Measurements from ENCODE around the gene FKBP5. TPM values are rescaled to one million over a fixed set of nuclear protein-coding genes. Genes with fewer than 3 reads are reported as not detected.

FKBP5 gene
- total RNA-seq, result 100 to 1,000 TPM; 453 to 676 (median 478) TPM

DNA sequence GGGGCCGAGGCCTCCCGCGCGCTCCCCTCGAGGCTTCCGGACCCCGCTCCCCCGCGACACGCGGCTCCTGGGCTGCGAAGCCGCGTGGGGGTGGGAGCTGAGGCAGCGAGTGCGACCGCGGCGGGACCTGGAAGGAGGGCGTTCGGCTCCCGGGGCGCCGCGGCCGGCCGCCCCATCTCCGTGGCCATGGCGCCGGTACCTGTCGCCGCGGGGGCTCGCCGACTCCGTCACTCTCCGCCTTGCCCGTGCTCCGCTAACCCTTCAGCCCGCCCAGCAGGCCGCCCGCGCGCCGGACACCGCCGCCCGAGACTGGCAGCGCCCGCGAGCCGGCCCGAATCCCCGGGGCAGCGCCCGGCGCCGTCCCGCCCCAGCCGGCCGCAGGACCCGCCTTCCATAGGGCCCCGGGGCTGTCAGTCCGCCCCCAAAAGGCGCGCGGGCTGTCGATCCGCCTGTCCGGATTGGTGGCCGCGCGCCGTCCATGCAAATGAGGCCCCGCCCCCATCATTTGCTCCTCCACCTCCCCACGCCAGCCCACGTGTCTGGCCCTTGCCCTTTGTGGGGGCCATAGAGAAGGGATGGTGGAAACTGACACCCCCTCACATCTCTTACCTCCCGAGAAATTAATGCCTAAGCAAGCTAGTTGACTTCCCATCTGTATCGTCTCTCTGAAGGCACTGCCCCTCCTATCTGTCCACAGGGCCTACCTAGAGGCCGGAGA, at the start of gene FKBP5:
Gene FKBP5 (minus strand): TSS at position 311 of the 718 bp plus-strand sequence. CDS start 46,091 bp downstream, outside the sequence.
- H3K9me3 ChIP-seq, result no peaks in the 10 kb centered on the region
- no peaks in the 10 kb centered on the region for H3K27me3 ChIP-seq
- peak within 1 kb of the TSS; percentile 66 to 93 for H3K4me3 ChIP-seq
- peak; percentile 95 for TF ChIP-seq POLR2AphosphoS5 (IDR thresholded peaks at IDR 0.05)
- peak; percentile 99 for TF ChIP-seq POLR2A (IDR thresholded peaks at IDR 0.05)
- TF ChIP-seq, protein P1, sequence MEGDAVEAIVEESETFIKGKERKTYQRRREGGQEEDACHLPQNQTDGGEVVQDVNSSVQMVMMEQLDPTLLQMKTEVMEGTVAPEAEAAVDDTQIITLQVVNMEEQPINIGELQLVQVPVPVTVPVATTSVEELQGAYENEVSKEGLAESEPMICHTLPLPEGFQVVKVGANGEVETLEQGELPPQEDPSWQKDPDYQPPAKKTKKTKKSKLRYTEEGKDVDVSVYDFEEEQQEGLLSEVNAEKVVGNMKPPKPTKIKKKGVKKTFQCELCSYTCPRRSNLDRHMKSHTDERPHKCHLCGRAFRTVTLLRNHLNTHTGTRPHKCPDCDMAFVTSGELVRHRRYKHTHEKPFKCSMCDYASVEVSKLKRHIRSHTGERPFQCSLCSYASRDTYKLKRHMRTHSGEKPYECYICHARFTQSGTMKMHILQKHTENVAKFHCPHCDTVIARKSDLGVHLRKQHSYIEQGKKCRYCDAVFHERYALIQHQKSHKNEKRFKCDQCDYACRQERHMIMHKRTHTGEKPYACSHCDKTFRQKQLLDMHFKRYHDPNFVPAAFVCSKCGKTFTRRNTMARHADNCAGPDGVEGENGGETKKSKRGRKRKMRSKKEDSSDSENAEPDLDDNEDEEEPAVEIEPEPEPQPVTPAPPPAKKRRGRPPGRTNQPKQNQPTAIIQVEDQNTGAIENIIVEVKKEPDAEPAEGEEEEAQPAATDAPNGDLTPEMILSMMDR (IDR thresholded peaks at IDR 0.05), result peak in 1 of 4 experiments; percentile 11
- no peak for TF ChIP-seq EP300 (IDR thresholded peaks at IDR 0.05)
- 0% methylated on average over 2 to 4 of the region's 80 CpGs for WGBS, 2 donors (ENCODE audit: low coverage in 1 of 2)
- H3K4me1 ChIP-seq, result peaks cover 7 to 50% (median 24%) of the 10 kb centered on the region in 3 donors
- peaks cover 0 to 11% of the 10 kb centered on the region in 2 donors for H3K36me3 ChIP-seq
- ATAC-seq, result peak; percentile 92
- H3K27ac ChIP-seq, result peak within 1 kb of the TSS; percentile 94 to 100 (median 98)

DNA sequence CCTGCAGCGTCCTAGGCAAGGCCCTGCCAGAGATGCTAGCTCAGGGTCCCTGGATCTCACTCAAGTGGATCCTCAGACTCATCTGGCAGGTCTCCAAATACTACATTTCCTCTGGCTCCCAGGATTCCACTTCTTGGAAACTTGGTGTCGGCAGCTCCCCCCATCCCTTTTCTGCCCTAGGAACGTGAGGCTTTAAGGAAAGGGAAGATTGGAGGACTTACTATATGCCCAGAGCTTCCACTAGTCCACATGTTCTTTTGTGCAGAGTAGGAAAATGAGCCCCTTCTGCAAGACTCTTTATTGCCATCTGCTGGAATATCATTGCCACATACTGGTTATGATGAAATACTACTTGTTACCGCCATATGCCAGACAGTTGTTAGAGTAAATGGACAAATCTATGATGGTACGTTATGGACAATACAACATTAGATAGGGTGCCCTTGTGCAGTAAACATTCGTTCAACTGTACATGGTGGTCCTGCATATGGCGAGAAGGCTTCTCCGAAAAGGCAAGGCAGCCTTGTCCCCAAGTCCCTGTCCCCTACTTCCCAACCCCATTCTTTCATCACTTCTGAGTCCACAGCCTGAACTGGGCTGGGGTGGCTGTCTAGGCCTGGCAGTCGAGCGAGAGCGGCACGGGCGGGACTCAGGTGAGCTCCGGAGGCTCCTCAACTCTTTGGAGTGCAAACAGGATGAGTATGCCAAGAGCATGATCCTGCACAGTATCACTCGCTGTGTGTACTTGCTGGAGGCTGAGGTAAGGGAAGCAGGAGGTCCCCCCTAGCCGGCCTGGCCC, 48.9 kb upstream of the FKBP5 start:
- TF ChIP-seq EP300 (IDR thresholded peaks at IDR 0.05) (no peak), POLR2A (IDR thresholded peaks at IDR 0.05) (no peak), POLR2AphosphoS5 (IDR thresholded peaks at IDR 0.05) (peak; percentile 58)
- TF ChIP-seq, protein P1 (IDR thresholded peaks at IDR 0.05), result peak; percentile 88 to 99 (median 94)
- Histone ChIP-seq H3K9me3 (no peaks in the 10 kb centered on the region), H3K4me1 (peaks cover 9 to 49% (median 18%) of the 10 kb centered on the region in 3 donors), H3K27me3 (no peaks in the 10 kb centered on the region), H3K27ac (peak overlapping the region in 1 of 4 donors; percentile 11), H3K4me3 (no peak overlapping the region), H3K36me3 (no peaks in the 10 kb centered on the region)
- WGBS, 2 donors (ENCODE audit: low coverage in 1 of 2), result 47 to 62% methylated on average over 8 to 12 of the region's 16 CpGs
- ATAC-seq, result peak; percentile 70

DNA sequence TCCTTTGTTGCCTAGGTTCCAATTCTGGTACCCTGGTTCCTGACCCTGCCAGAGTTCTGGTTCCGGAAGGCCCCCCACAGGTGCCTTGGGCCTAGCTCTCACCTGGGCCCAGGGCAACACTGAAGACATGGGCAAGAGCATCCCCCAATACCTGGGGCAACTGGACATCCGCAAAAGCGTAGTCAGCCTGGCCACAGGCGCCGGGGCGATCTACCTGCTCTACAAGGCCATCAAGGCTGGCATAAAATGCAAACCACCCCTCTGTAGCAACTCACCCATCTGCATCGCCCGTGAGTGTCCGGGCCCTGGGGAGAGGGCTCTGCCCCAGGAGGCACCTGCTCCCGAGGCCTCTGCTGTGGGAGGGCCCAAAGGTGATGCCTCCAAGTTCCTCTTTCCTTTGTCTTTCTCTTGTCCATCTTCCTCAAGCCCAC, 48.3 kb upstream of the FKBP5 start, which contains the start of gene ARMC12:
Gene ARMC12 (plus strand): TSS at position 51 of the 431 bp plus-strand sequence. CDS start 77 bp downstream, at position 128.
- no CpG with 5 or more reads among the region's 10 CpGs for WGBS, 2 donors (ENCODE audit: low coverage in 1 of 2)
- H3K4me1 ChIP-seq, result peaks cover 9 to 56% (median 22%) of the 10 kb centered on the region in 3 donors
- no peaks in the 10 kb centered on the region for H3K36me3 ChIP-seq
- no peak within 1 kb of the TSS for H3K4me3 ChIP-seq
- no peaks in the 10 kb centered on the region for H3K27me3 ChIP-seq
- ATAC-seq, result no peak
- TF ChIP-seq POLR2A (IDR thresholded peaks at IDR 0.05) (no peak), EP300 (IDR thresholded peaks at IDR 0.05) (no peak), POLR2AphosphoS5 (IDR thresholded peaks at IDR 0.05) (no peak)
- TF ChIP-seq, protein P1 (IDR thresholded peaks at IDR 0.05), result no peak
- no peaks in the 10 kb centered on the region for H3K9me3 ChIP-seq
- peak within 1 kb of the TSS in 1 of 4 donors; percentile 98 for H3K27ac ChIP-seq

DNA sequence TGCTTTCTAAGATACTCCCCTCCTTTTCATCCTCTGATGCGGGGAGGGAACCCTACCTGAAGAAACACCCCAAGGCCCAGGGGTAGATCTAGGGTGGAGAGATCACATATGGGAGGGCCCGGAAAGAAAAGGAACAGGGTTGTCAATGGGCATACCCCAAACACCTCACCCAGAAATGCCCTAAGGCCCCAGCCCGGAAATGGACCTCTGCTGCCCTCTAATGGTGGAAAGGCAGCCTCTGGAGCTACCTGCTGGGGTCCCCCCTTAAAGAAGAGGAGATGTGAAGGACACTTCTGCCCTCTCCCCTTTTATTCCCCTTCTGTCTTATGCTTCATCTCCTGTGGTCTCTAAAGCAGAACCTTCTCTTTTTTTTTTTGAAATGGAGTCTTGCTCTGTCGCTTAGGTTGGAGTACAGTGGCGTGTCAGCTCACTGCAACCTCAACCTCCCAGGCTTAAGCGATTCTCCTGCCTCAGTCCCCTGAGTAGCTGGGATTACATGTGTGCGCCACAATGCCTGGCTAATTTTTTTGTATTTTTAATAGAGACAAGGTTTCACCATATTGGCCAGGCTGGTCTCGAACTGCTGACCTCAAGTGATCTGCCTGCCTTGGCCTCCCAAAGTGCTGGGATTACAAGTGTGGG, 47.7 kb upstream of the FKBP5 start:
- no peak for TF ChIP-seq POLR2A (IDR thresholded peaks at IDR 0.05)
- TF ChIP-seq, protein P1 (IDR thresholded peaks at IDR 0.05), result peak in 3 of 4 experiments; percentile 81 to 91 (median 83)
- Histone ChIP-seq H3K4me1 (peaks cover 9 to 57% (median 22%) of the 10 kb centered on the region in 3 donors), H3K9me3 (no peaks in the 10 kb centered on the region), H3K27ac (peak overlapping the region in 1 of 4 donors; percentile 98), H3K27me3 (no peaks in the 10 kb centered on the region), H3K36me3 (no peaks in the 10 kb centered on the region), H3K4me3 (no peak overlapping the region)
- no peak for ATAC-seq
- 34% methylated on average over 4 of the region's 8 CpGs; no CpG with 5 or more reads in 1 of the 2 donors for WGBS, 2 donors (ENCODE audit: low coverage in 1 of 2)

Data from gastroesophageal sphincter (tissue), 4 donors.